Rectal smooth muscle tissue (tissue), 1 donor: ENCODE results near the gene KMT2B.

ENCODE experiments used
- H3K27ac ChIP-seq: one replicate; pipeline ENCODE4 v1.7.0; 2013; ENCODE audit warnings: low read depth, low read length, inconsistent platforms
- H3K27me3 ChIP-seq: one replicate; pipeline ENCODE4 v1.7.0; 2013; ENCODE audit warnings: low read length; ENCODE audit not compliant: control insufficient read depth, insufficient read depth
- H3K36me3 ChIP-seq: one replicate; pipeline ENCODE4 v1.7.0; 2013; ENCODE audit warnings: low read length; ENCODE audit not compliant: control insufficient read depth, insufficient read depth
- H3K4me1 ChIP-seq: one replicate; pipeline ENCODE4 v1.7.0; 2013; ENCODE audit warnings: low read length; ENCODE audit not compliant: control insufficient read depth, insufficient read depth
- H3K4me3 ChIP-seq: one replicate; pipeline ENCODE4 v1.7.0; 2013; ENCODE audit warnings: low read length
- H3K9ac ChIP-seq: one replicate; pipeline ENCODE4 v1.7.0; 2013; ENCODE audit warnings: low read length

Gene KMT2B

GRCh38 chr19:35714601-35715354, 3.0 kb upstream of the KMT2B start:
- Histone ChIP-seq H3K9ac (no peak overlapping the region), H3K36me3 (peaks cover 4% of the 10 kb centered on the region), H3K27ac (no peak overlapping the region), H3K4me3 (no peak overlapping the region), H3K27me3 (no peaks in the 10 kb centered on the region), H3K4me1 (peaks cover 16% of the 10 kb centered on the region)

GRCh38 chr19:35715355-35715809, 2.4 kb upstream of the KMT2B start:
- Histone ChIP-seq H3K27me3 (no peaks in the 10 kb centered on the region), H3K27ac (no peak overlapping the region), H3K9ac (no peak overlapping the region), H3K4me1 (peaks cover 16% of the 10 kb centered on the region), H3K36me3 (peaks cover 7% of the 10 kb centered on the region), H3K4me3 (peak overlapping the region; percentile 90)

- Histone ChIP-seq H3K36me3 (peaks cover 7% of the 10 kb centered on the region), H3K27ac (peak overlapping the region; percentile 86), H3K4me1 (peaks cover 16% of the 10 kb centered on the region), H3K27me3 (no peaks in the 10 kb centered on the region), H3K9ac (peak overlapping the region; percentile 74), H3K4me3 (peak overlapping the region; percentile 90)
Measured at GRCh38 chr19:35715981-35716800, 1.6 kb upstream of the KMT2B start.

GRCh38 chr19:35716801-35717664, 770 bp upstream of the KMT2B start:
- peaks cover 12% of the 10 kb centered on the region for H3K36me3 ChIP-seq
- peak overlapping the region; percentile 74 for H3K9ac ChIP-seq
- peaks cover 16% of the 10 kb centered on the region for H3K4me1 ChIP-seq
- no peaks in the 10 kb centered on the region for H3K27me3 ChIP-seq
- peak overlapping the region; percentile 86 for H3K27ac ChIP-seq
- H3K4me3 ChIP-seq, result peak overlapping the region; percentile 90

GRCh38 chr19:35718345-35719041, 690 bp downstream of the KMT2B start:
- H3K36me3 ChIP-seq, result peaks cover 26% of the 10 kb centered on the region
- peaks cover 16% of the 10 kb centered on the region for H3K4me1 ChIP-seq
- no peaks in the 10 kb centered on the region for H3K27me3 ChIP-seq
- H3K4me3 ChIP-seq, result peak overlapping the region; percentile 92
- peak overlapping the region; percentile 68 for H3K27ac ChIP-seq
- H3K9ac ChIP-seq, result peak overlapping the region; percentile 90

GRCh38 chr19:35719402-35720162, 1.8 kb downstream of the KMT2B start:
- no peaks in the 10 kb centered on the region for H3K27me3 ChIP-seq
- peak overlapping the region; percentile 92 for H3K4me3 ChIP-seq
- peaks cover 16% of the 10 kb centered on the region for H3K4me1 ChIP-seq
- H3K36me3 ChIP-seq, result peaks cover 35% of the 10 kb centered on the region
- H3K27ac ChIP-seq, result no peak overlapping the region
- no peak overlapping the region for H3K9ac ChIP-seq

GRCh38 chr19:35720163-35720524, 2.3 kb downstream of the KMT2B start:
- Histone ChIP-seq H3K9ac (no peak overlapping the region), H3K27ac (no peak overlapping the region), H3K36me3 (peaks cover 40% of the 10 kb centered on the region), H3K4me1 (peaks cover 16% of the 10 kb centered on the region), H3K27me3 (no peaks in the 10 kb centered on the region), H3K4me3 (no peak overlapping the region)

- Histone ChIP-seq H3K27ac (no peak overlapping the region), H3K4me1 (peaks cover 15% of the 10 kb centered on the region), H3K4me3 (no peak overlapping the region), H3K36me3 (peaks cover 45% of the 10 kb centered on the region), H3K27me3 (no peaks in the 10 kb centered on the region), H3K9ac (no peak overlapping the region)
Measured at GRCh38 chr19:35720648-35721047, 2.8 kb downstream of the KMT2B start.

- Histone ChIP-seq H3K4me1 (peaks cover 9% of the 10 kb centered on the region), H3K4me3 (no peak overlapping the region), H3K27ac (no peak overlapping the region), H3K36me3 (peaks cover 48% of the 10 kb centered on the region), H3K9ac (no peak overlapping the region), H3K27me3 (no peaks in the 10 kb centered on the region)
Measured at GRCh38 chr19:35721374-35721773, 3.6 kb downstream of the KMT2B start.

GRCh38 chr19:35722461-35722860, 4.7 kb downstream of the KMT2B start:
- Histone ChIP-seq H3K4me1 (peaks cover 9% of the 10 kb centered on the region), H3K9ac (no peak overlapping the region), H3K27ac (no peak overlapping the region), H3K27me3 (no peaks in the 10 kb centered on the region), H3K4me3 (no peak overlapping the region), H3K36me3 (peaks cover 56% of the 10 kb centered on the region)

- Histone ChIP-seq H3K4me1 (peaks cover 9% of the 10 kb centered on the region), H3K36me3 (peaks cover 60% of the 10 kb centered on the region), H3K9ac (no peak overlapping the region), H3K4me3 (no peak overlapping the region), H3K27me3 (no peaks in the 10 kb centered on the region), H3K27ac (no peak overlapping the region)
Measured at GRCh38 chr19:35722897-35723296, 5.1 kb downstream of the KMT2B start.
